GM21529 (cell line): ENCODE results near the gene RFESD.
"Not testable (repeated sequence)": the region's sequence is repeated elsewhere in the genome, so short reads cannot be mapped to it uniquely, and the experiment has no call there.

Experiments used
- ATAC-seq: cut with Tn5 transposase; IDR thresholded peaks from one replicate; pipeline ENCODE4 v1.9.1; 2021; ENCODE audit not compliant: unreplicated experiment

RFESD gene

DNA sequence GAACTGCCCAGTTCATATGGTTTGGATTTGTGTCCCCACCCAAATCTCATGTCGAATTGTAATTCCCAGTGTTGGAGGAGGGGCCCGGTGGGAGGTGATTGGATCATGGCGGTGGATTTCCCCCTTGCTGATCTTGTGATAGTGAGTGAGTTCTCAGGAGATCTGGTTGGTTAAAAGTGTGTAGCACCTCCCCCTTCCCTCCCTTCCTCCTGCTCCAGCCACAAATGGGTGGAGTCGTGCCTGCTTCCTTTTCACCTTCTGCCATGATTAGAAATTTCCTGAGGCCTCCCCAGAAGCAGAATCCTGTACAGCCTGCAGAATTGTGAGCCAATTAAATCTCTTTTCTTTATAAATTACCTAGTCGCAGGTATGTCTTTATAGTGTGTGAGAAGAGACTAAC lies 59.6 kb downstream of the RFESD start:
- ATAC-seq: not testable (repeated sequence)

DNA sequence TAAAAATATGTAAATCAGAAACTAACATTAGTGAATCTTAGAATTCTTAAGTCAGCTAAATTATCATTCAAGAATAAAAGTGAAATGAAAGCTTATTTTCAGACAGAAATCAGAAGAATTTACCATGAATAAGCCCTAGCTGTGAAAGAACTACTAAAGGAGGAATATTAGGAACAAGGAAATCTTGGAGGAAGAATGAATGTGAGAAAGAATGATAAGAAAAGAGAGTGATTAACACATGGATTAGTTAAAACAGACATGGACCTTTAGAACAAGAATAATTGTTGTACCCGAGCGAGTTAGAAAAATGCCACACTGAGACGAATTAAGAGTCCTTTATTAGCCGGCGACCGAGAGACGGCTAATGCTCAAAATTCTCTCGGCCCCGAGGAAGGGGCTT lies 60.5 kb downstream of the RFESD start:
- no peak for ATAC-seq
